HG02938 (cell line): ENCODE results near the gene PAN3.
"Not testable (repeated sequence)": the region's sequence is repeated elsewhere in the genome, so short reads cannot be mapped to it uniquely, and the experiment has no call there.

ENCODE experiments used
- ATAC-seq: cut with Tn5 transposase; IDR thresholded peaks from one replicate; pipeline ENCODE4 v1.9.1; 2021; ENCODE audit warnings: mild to moderate bottlenecking, moderate library complexity; ENCODE audit not compliant: unreplicated experiment

PAN3 gene

GRCh38 chr13:28137596-28137995, 749 bp upstream of the PAN3 start:
- ATAC-seq, result no peak

DNA sequence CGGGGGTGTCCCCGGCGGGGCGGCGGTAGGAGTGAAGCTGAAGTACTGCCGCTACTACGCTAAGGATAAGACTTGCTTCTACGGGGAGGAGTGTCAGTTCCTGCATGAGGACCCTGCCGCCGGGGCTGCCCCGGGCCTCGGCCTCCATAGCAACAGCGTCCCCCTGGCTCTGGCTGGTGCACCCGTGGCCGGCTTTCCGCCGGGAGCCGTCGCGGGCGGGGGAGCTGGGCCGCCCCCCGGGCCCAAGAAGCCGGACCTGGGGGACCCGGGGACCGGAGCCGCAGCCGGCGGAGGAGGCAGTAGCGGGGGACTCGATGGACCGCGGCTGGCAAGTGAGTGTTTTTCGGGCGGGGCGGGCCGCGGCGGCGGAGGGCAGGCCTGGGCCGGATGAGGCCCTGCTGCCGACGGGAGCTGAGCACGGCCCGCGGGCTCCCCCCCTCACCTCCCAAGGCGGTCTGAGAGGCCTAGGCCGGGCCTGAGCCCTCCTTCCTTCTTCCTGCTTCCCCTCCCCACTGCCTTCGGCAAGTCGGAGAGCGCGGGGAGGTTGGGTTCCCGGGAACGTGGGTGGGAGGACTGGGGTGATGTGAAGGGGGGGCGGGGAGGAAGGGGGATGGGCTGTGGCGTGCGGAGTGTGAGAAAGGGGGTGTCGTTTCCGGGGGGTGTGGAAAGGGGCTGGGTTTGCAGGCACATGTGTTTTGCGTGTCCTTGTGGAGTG, 568 bp downstream of the PAN3 start:
- peak; percentile 38 for ATAC-seq

- no peak for ATAC-seq
These were observed 2.2 kb downstream of the PAN3 start for GRCh38 chr13:28140433-28141125.

- not testable (repeated sequence) for ATAC-seq
These were observed 3.2 kb downstream of the PAN3 start for GRCh38 chr13:28141542-28141941.

- no peak for ATAC-seq
These were observed 6.7 kb downstream of the PAN3 start for GRCh38 chr13:28145049-28145448.

- no peak for ATAC-seq
These were observed 9.2 kb downstream of the PAN3 start for GRCh38 chr13:28147495-28147894.

GRCh38 chr13:28159057-28159456, 20.7 kb downstream of the PAN3 start:
- no peak for ATAC-seq

- ATAC-seq, result no peak
These were observed 23.0 kb downstream of the PAN3 start for GRCh38 chr13:28161370-28161769.

DNA sequence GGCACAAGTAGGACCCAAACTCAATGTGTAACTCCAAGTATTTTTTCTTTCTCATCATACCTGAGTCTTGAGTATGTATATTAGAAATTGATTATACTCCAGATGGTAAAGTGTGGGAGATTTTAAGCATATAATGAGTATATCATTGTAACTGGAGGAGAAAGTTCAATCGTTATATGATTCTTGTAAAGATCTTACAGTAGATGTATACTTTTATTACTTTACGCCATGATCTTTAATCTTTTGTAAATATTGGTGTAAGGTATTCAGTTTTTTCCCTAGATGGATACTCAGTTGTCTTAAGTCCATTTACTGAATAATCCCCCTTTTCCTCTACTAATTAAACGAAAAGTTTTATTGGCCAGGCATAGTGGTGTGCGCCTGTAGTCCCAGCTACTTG, 25.2 kb downstream of the PAN3 start:
- ATAC-seq, result no peak

DNA sequence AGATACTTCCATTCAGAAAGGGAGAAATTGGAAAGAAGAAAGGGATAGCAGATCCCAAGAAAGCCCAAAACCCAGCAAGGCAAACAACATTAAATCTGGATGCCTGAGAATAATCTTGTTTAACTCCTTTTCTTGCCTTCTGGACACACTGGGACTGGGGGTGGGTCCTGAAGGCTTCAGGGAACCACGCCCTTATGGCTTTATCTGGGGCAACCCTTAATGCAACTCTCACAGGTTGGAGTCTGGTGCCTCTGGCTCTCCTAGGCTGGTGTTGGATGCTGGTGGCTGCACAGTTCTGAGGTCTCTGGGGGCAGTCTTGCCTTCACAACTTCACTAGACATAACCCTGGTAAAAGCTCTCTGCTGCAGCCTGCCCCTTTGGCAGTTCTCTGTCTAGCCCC, 27.9 kb downstream of the PAN3 start:
- ATAC-seq, result no peak

DNA sequence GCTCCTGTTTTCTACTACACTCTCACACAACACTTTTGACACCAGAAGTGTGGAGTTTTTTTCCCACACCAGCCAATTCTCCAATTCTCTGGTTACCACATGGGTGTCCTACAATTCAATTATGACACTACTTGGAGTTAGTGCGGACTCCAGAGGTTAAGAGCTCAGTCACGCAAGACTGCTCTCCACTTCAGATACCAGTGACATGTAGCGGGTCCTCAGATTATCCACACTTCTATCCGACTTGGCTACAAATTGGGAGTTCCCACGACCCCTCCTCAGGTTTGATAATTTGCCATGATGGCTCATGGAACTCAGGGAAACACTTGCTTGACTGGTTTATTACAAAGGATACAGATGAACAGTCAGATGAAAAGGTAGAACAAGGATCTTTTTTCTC, 32.9 kb downstream of the PAN3 start:
- no peak for ATAC-seq

GRCh38 chr13:28172947-28173346, 34.6 kb downstream of the PAN3 start:
- ATAC-seq, result no peak

DNA sequence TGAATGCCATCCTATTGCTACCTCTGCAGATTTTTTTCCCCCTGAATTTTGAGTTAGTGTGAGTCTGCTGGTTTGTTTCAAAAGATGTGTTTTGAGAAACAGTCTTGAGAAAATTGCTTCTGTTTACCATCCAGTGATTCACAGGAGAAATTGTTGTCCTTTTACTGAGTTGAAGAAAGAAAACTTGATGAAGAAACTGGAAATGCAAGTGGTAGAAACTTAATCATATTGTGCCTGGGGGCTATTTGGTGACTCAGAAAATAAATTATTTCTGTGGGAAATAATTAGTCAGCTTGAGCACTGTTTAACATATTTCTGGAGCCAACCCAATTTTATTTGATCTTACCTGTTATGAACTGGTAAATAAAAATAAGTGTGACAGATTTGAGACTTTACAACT, 35.4 kb downstream of the PAN3 start:
- ATAC-seq, result no peak

GRCh38 chr13:28177327-28177726, 39.0 kb downstream of the PAN3 start:
- no peak for ATAC-seq

DNA sequence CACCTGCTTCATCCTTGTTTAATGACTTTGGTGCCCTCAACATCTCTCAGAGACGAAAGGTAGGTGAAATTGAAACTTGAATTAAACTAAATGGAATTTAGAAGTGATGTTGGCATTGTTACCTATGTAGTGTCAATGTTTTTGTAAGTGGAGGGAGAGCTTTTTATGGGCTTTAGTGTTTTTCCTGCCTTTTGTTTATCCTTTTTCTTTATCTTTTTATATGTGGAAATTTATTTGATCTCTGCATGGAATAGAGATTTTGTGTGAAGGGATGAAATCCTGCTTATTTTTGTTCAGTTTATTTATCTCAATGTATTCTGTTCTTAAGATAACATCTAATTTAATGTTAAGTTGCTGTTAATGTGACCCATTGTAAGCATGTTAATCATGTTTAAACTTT, 39.5 kb downstream of the PAN3 start:
- no peak for ATAC-seq

GRCh38 chr13:28179974-28180373, 41.6 kb downstream of the PAN3 start:
- ATAC-seq, result no peak

- ATAC-seq, result no peak
These were observed 43.1 kb downstream of the PAN3 start for GRCh38 chr13:28181413-28181812.

- no peak for ATAC-seq
These were observed 46.9 kb downstream of the PAN3 start for GRCh38 chr13:28185256-28185655.

- no peak for ATAC-seq
These were observed 60.7 kb downstream of the PAN3 start for GRCh38 chr13:28199089-28199488.

GRCh38 chr13:28204043-28204442, 65.7 kb downstream of the PAN3 start:
- no peak for ATAC-seq

GRCh38 chr13:28204690-28205443, 66.5 kb downstream of the PAN3 start:
- peak; percentile 81 for ATAC-seq

DNA sequence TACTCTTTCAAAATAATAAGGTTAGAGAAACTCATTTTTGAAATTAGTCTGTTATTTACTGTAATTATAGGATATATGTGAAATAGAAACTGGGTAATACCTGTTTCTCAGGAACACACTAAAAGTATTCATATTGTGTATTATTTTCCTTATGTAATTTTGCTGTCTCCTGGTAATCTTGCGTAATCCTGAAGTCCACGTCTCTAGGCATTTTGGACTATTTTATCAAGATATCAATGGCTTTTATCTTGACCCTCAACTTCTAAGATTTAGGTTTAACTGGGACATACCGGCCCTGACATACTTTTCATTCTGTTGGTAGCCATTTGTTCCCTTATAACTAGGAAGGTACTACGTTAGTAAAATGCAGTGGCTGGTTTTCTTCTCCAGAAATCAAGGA, 80.3 kb downstream of the PAN3 start:
- no peak for ATAC-seq
